Upper lobe of left lung (tissue), 4 donors: Measurements from ENCODE around the gene MN1.

Experiments used
- CTCF ChIP-seq, 6 experiments: fragments of 450-650 bp in 4 of 6; fragments of 200-600 bp in 2 of 6; sonication (generic) in 2 of 6; IDR thresholded peaks; one replicate each; pipeline ENCODE4 v1.5.1; 2016 to 2019; ENCODE audit warnings: antibody characterized with exemption in 6 of 6
- POLR2A ChIP-seq, 4 donors: fragments of 450-650 bp; IDR thresholded peaks; one replicate each; pipeline ENCODE4 v1.5.1; 2016 to 2017; ENCODE audit warnings: antibody characterized with exemption in 4 of 4, mild to moderate bottlenecking in 2 of 4
- POLR2AphosphoS5 ChIP-seq, 2 donors: sonication (generic); formaldehyde crosslinking; IDR thresholded peaks; one replicate each; pipeline ENCODE4 v1.5.1; 2017; ENCODE audit warnings: antibody characterized with exemption in 2 of 2

GRCh38 chr22:27765706-27766291 is 35.8 kb downstream of the MN1 start:
- TF ChIP-seq CTCF (IDR thresholded peaks at IDR 0.05) (no peak), POLR2AphosphoS5 (IDR thresholded peaks at IDR 0.05) (no peak), POLR2A (IDR thresholded peaks at IDR 0.05) (no peak)
